IMR-90 (cell line): Measurements from ENCODE around the gene SRCAP. TPM values are rescaled to one million over a fixed set of nuclear protein-coding genes. Genes with fewer than 3 reads are reported as not detected.

Experiments
- ATAC-seq: fragments of 200-7000 bp; cut with Tn5 transposase; 2 replicates; pipeline ENCODE4 v1.9.1; 2020; ENCODE audit warnings: low read depth, mild to moderate bottlenecking, moderate library complexity
- BruUV-seq: library from RNA; stranded (reverse); fragments of 400-500 nt; replicated peaks from 2 replicates; lab custom pipeline; 2021; lab: Mats Ljungman, UMichigan
- CTCF ChIA-PET: fragments of 300-600 bp; formaldehyde crosslinking; extraction: SDS; loops from one replicate; lab custom pipeline; 2021; ENCODE audit warnings: antibody characterized with exemption; lab: Yijun Ruan, JAX
- POLR2A ChIA-PET: fragments of 300-600 bp; sonication (Branson Sonifier 250); formaldehyde crosslinking; loops from one replicate; lab custom pipeline; 2022; ENCODE audit warnings: antibody characterized with exemption; ENCODE audit not compliant: unreplicated experiment; lab: Charles Lee
- DNase-seq: peaks from one replicate; pipeline ENCODE4 v3.0.0; 2013
- H2AFZ ChIP-seq: replicated peaks from 2 replicates; pipeline ENCODE3; 2013; ENCODE audit warnings: low read length, mild to moderate bottlenecking; ENCODE audit not compliant: poor library complexity
- H2AK5ac ChIP-seq: 2 replicates; pipeline ENCODE4 v1.6.1; 2013; ENCODE audit warnings: low read depth, low read length, inconsistent platforms
- H2AK9ac ChIP-seq: replicated peaks from 2 replicates; pipeline ENCODE3; 2013; ENCODE audit warnings: mild to moderate bottlenecking, low read depth, low read length, moderate library complexity; ENCODE audit not compliant: poor library complexity
- H2BK120ac ChIP-seq: 2 replicates; pipeline ENCODE4 v1.6.1; 2013; ENCODE audit warnings: low read depth, low read length, inconsistent platforms
- H2BK15ac ChIP-seq: 3 replicates; pipeline ENCODE4 v1.6.1; 2013; ENCODE audit warnings: low read depth, low read length, inconsistent platforms
- H2BK20ac ChIP-seq: 2 replicates; pipeline ENCODE4 v1.6.1; 2013; ENCODE audit warnings: low read depth, mild to moderate bottlenecking, inconsistent platforms, low read length, moderate library complexity
- H2BK5ac ChIP-seq: 2 replicates; pipeline ENCODE4 v1.6.1; 2013; ENCODE audit warnings: mild to moderate bottlenecking, low read depth, low read length, inconsistent platforms; ENCODE audit not compliant: poor library complexity, severe bottlenecking
- H3K14ac ChIP-seq: replicated peaks from 2 replicates; pipeline ENCODE4 v1.6.1; 2013; ENCODE audit warnings: low read depth, low read length, inconsistent platforms
- H3K18ac ChIP-seq: 2 replicates; pipeline ENCODE4 v1.6.1; 2013; ENCODE audit warnings: low read depth, low read length, control low read depth
- H3K23ac ChIP-seq: 2 replicates; pipeline ENCODE4 v1.6.1; 2013; ENCODE audit warnings: low read depth, low read length, inconsistent platforms
- H3K27ac ChIP-seq: 2 replicates; pipeline ENCODE4 v1.5.1; 2013; ENCODE audit warnings: mild to moderate bottlenecking, control low read depth, low read length; ENCODE audit not compliant: insufficient read depth
- H3K27me3 ChIP-seq: 2 replicates; pipeline ENCODE4 v1.6.1; 2013; ENCODE audit warnings: low read length; ENCODE audit not compliant: control insufficient read depth, insufficient read depth
- H3K36me3 ChIP-seq: 2 replicates; pipeline ENCODE4 v1.6.1; 2013; ENCODE audit warnings: low read length, mixed read lengths; ENCODE audit not compliant: control insufficient read depth, insufficient read depth
- H3K4ac ChIP-seq: 2 replicates; pipeline ENCODE4 v1.6.1; 2013; ENCODE audit warnings: low read depth, low read length, inconsistent platforms
- H3K4me1 ChIP-seq: 2 replicates; pipeline ENCODE4 v1.6.1; 2013; ENCODE audit warnings: low read length, mixed read lengths; ENCODE audit not compliant: control insufficient read depth, insufficient read depth
- H3K4me2 ChIP-seq: 2 replicates; pipeline ENCODE4 v1.6.1; 2013; ENCODE audit warnings: low read depth, mild to moderate bottlenecking, control low read depth, low read length, moderate library complexity
- H3K4me3 ChIP-seq: 2 replicates; pipeline ENCODE4 v1.5.1; 2013; ENCODE audit warnings: low read depth, mild to moderate bottlenecking, control low read depth, low read length, moderate library complexity; ENCODE audit not compliant: insufficient read depth
- H3K56ac ChIP-seq: 2 replicates; pipeline ENCODE4 v1.6.1; 2013; ENCODE audit warnings: low read length, inconsistent platforms; ENCODE audit not compliant: insufficient read depth; ENCODE audit errors: extremely low read depth
- H3K79me1 ChIP-seq, 2 experiments: 2 replicates each; pipeline ENCODE4 v1.6.1; 2013; ENCODE audit warnings: low read length in 2 of 2, inconsistent platforms in 1 of 2, low read depth in 1 of 2
- H3K9ac ChIP-seq: 2 replicates; pipeline ENCODE4 v1.6.1; 2013; ENCODE audit warnings: low read depth, low read length, control low read depth
- H3K9me1 ChIP-seq: 2 replicates; pipeline ENCODE4 v1.6.1; 2013; ENCODE audit warnings: low read length, inconsistent platforms; ENCODE audit not compliant: insufficient read depth
- H3K9me3 ChIP-seq: 2 replicates; pipeline ENCODE4 v1.6.1; 2013; ENCODE audit warnings: low read length; ENCODE audit not compliant: control insufficient read depth, insufficient read depth
- H4K20me1 ChIP-seq: 2 replicates; pipeline ENCODE4 v1.6.1; 2013; ENCODE audit warnings: low read length, inconsistent platforms; ENCODE audit not compliant: insufficient read depth
- H4K5ac ChIP-seq: 2 replicates; pipeline ENCODE4 v1.6.1; 2013; ENCODE audit warnings: mild to moderate bottlenecking, low read depth, low read length, control low read depth
- H4K8ac ChIP-seq, 2 experiments: 2 replicates each; pipeline ENCODE4 v1.6.1; 2013; ENCODE audit warnings: low read depth in 2 of 2, low read length in 2 of 2, control low read depth in 1 of 2, inconsistent platforms in 1 of 2
- H4K91ac ChIP-seq: 2 replicates; pipeline ENCODE4 v1.6.1; 2013; ENCODE audit warnings: low read depth, low read length, inconsistent platforms; ENCODE audit not compliant: insufficient read depth
- BHLHE40 ChIP-seq: fragments of 150-350 bp; IDR thresholded peaks from 2 replicates; pipeline ENCODE4 v1.6.1; 2016; ENCODE audit warnings: mild to moderate bottlenecking, low read depth, low read length
- CEBPB ChIP-seq: IDR thresholded peaks from 2 replicates; pipeline ENCODE4 v1.6.1; 2012; ENCODE audit warnings: low read depth, low read length, improper control_type of control experiment
- CTCF ChIP-seq: conservative IDR thresholded peaks from 2 replicates; pipeline ENCODE4 v1.5.1; 2012; ENCODE audit warnings: mild to moderate bottlenecking, low read depth, low read length, improper control_type of control experiment
- MAZ ChIP-seq: IDR thresholded peaks from 2 replicates; pipeline ENCODE4 v1.6.1; 2012; ENCODE audit warnings: low read depth, mild to moderate bottlenecking, low read length, improper control_type of control experiment, moderate library complexity, borderline replicate concordance
- NFE2L2 ChIP-seq: fragments of 150-350 bp; IDR thresholded peaks from 2 replicates; pipeline ENCODE4 v1.6.1; 2016; ENCODE audit warnings: low read depth, mild to moderate bottlenecking, low read length
- POLR2A ChIP-seq: IDR thresholded peaks from 2 replicates; pipeline ENCODE4 v1.6.1; 2012; ENCODE audit warnings: mild to moderate bottlenecking, low read depth, low read length
- SMC3 ChIP-seq: fragments of 150-350 bp; IDR thresholded peaks from 2 replicates; pipeline ENCODE4 v1.6.1; 2016; ENCODE audit warnings: low read depth, mild to moderate bottlenecking, antibody characterized with exemption, low read length, moderate library complexity
- USF2 ChIP-seq: fragments of 150-350 bp; IDR thresholded peaks from 2 replicates; pipeline ENCODE4 v1.6.1; 2017; ENCODE audit warnings: mild to moderate bottlenecking, antibody characterized with exemption, low read length, low read depth
- WGBS, 2 experiments: methylation state at CpG; one replicate each; pipeline versions ENCODE4 v1.1.5 to v1.1.7; 2013; ENCODE audit warnings: missing lambda C conversion rate in 2 of 2; ENCODE audit not compliant: insufficient read length in 1 of 2; ENCODE audit errors: extremely low coverage in 2 of 2; 5-methylcytosine and 5-hydroxymethylcytosine counted together
- dilution Hi-C: fragments of 300-500 bp; cut with HindIII; formaldehyde crosslinking; loops from one replicate; pipeline ENCODE4 v1.14.3; 2018; ENCODE audit warnings: low sequenced_read_pairs; ENCODE audit not compliant: unreplicated experiment
- in situ Hi-C: fragments of 300-500 bp; cut with MboI; formaldehyde crosslinking; loops from 3 replicates; pipeline ENCODE4 v1.14.3; 2019; ENCODE audit warnings: low sequenced_read_pairs, inconsistent platforms, mixed read lengths
- intact Hi-C: fragments of 100-400 bp; cut with micrococcal nuclease; formaldehyde crosslinking; loops from 2 replicates; pipeline ENCODE4 v1.10.0; 2022
- polyA plus RNA-seq, 3 experiments: library from polyadenylated mRNA; depleted of rRNA; stranded (reverse); fragments of >200 nt; gene quantifications; 2 replicates each; pipeline ENCODE4 v1.2.3, GENCODE V29; 2012; ENCODE audit warnings: low replicate concordance in 1 of 3
- total RNA-seq: library from RNA; depleted of rRNA; stranded (reverse); fragments of >200 nt; gene quantifications from 2 replicates; pipeline ENCODE4 v1.2.3, GENCODE V29; 2012

Gene SRCAP
- total and polyA plus RNA-seq, 2 of the 4 experiments (the other 2 are of a cell fraction): 4.5 to 8.2 TPM

- Histone ChIP-seq H3K56ac (no peak overlapping the region), H4K8ac (no peak overlapping the region), H2AFZ (no peak overlapping the region), H3K9me1 (peaks cover 4% of the 10 kb centered on the region), H3K4me1 (peaks cover 8% of the 10 kb centered on the region), H3K14ac (no peak overlapping the region), H3K27ac (no peak overlapping the region), H3K18ac (no peak overlapping the region), H3K4me3 (no peak overlapping the region), H4K91ac (no peak overlapping the region), H4K5ac (no peak overlapping the region), H4K20me1 (peaks cover 18% of the 10 kb centered on the region), H3K9me3 (no peaks in the 10 kb centered on the region), H2BK5ac (no peak overlapping the region), H2BK20ac (no peak overlapping the region), H3K23ac (no peak overlapping the region), H2BK15ac (no peak overlapping the region), H3K4me2 (no peak overlapping the region), H2AK9ac (no peak overlapping the region), H3K36me3 (peaks cover 32% of the 10 kb centered on the region), H3K4ac (no peak overlapping the region), H2AK5ac (no peak overlapping the region), H3K79me1 (peaks cover 17 to 46% of the 10 kb centered on the region in 2 experiments), H3K27me3 (no peaks in the 10 kb centered on the region), H3K9ac (no peak overlapping the region), H2BK120ac (no peak overlapping the region)
- dilution Hi-C loops: no loop called here
- no TSS peak for BruUV-seq
- intact Hi-C loops: no loop called here
- DNase-seq: peak; percentile 18
- TF ChIP-seq CTCF (no peak), CEBPB (no peak), NFE2L2 (no peak), SMC3 (no peak), USF2 (no peak), BHLHE40 (no peak), POLR2A (no peak), MAZ (no peak)
- no peak for ATAC-seq
- WGBS, 2 experiments: no CpG with 5 or more reads among the region's 9 CpGs
- ChIA-PET POLR2A (no interaction called here), CTCF (no interaction called here)
- in situ Hi-C loops: no loop called here
Observed at GRCh38 chr16:30700491-30700890, 1.5 kb downstream of the SRCAP start.
